ENCODE data around the gene TMED9.
"Not testable (repeated sequence)": the region's sequence is repeated elsewhere in the genome, so short reads cannot be mapped to it uniquely, and the experiment has no call there.

The TMED9 gene

GRCh38 chr5:177592010-177592834 lies at the start of gene TMED9:
TSS of gene TMED9 (plus strand) at chr5:177592203. CDS start at chr5:177592215, 12 bp downstream.
- DNase-seq, result peak; percentile 17 to 91 (median 78)

GRCh38 chr5:177542816-177543465 lies 49.1 kb upstream of the TMED9 start:
- no peak for DNase-seq

GRCh38 chr5:177545487-177546257 lies 46.3 kb upstream of the TMED9 start:
- peak in 2 of 51 donors; percentile 18 to 30 for DNase-seq

GRCh38 chr5:177546258-177546741 lies 45.7 kb upstream of the TMED9 start:
- peak in 10 of 51 donors; percentile 9 to 68 (median 32) for DNase-seq

- no peak for DNase-seq
These were observed 44.3 kb upstream of the TMED9 start for GRCh38 chr5:177547736-177548135.

GRCh38 chr5:177548495-177548894 lies 43.5 kb upstream of the TMED9 start:
- no peak for DNase-seq

- no peak for DNase-seq
These were observed 41.9 kb upstream of the TMED9 start for GRCh38 chr5:177550122-177550521.

GRCh38 chr5:177552839-177553455 lies 39.1 kb upstream of the TMED9 start:
- DNase-seq, result peak in 12 of 51 donors; percentile 6 to 35 (median 20)

GRCh38 chr5:177553671-177554429 lies 38.2 kb upstream of the TMED9 start:
- peak in 27 of 51 donors; percentile 19 to 67 (median 39) for DNase-seq

- peak; percentile 42 to 96 (median 89) for DNase-seq
These were observed 37.4 kb upstream of the TMED9 start, which contains the start of gene FAM193B for GRCh38 chr5:177554474-177555111. TSS of gene FAM193B (minus strand) at chr5:177554563. CDS start at chr5:177554458, 105 bp downstream.

GRCh38 chr5:177555228-177555627 lies 36.8 kb upstream of the TMED9 start:
- no peak for DNase-seq

- DNase-seq, result no peak
These were observed 36.3 kb upstream of the TMED9 start for GRCh38 chr5:177555665-177556064.

- DNase-seq, result no peak
These were observed 34.9 kb upstream of the TMED9 start for GRCh38 chr5:177557041-177557647.

GRCh38 chr5:177557796-177558195 lies 34.2 kb upstream of the TMED9 start:
- DNase-seq, result no peak

- DNase-seq, result not testable (repeated sequence)
These were observed 32.5 kb upstream of the TMED9 start for GRCh38 chr5:177559446-177559941.

GRCh38 chr5:177565046-177565445 lies 27.0 kb upstream of the TMED9 start:
- DNase-seq, result no peak

GRCh38 chr5:177568326-177568725 lies 23.7 kb upstream of the TMED9 start:
- DNase-seq, result no peak

- DNase-seq, result no peak
These were observed 22.1 kb upstream of the TMED9 start for GRCh38 chr5:177569894-177570293.

- no peak for DNase-seq
These were observed 16.5 kb upstream of the TMED9 start for GRCh38 chr5:177575488-177575887.
